Left lobe of liver (tissue), 1 donor: ENCODE measurements around the gene AMZ2. TPM values are rescaled to one million over a fixed set of nuclear protein-coding genes. Genes with fewer than 3 reads are reported as not detected.

ENCODE experiments used
- total RNA-seq: library from RNA; stranded (reverse); gene quantifications from one replicate; pipeline ENCODE4 v1.2.1, GENCODE V29; 2021
- donor health status: DM: no; HTN: yes; CAD: no.

Gene AMZ2
- total RNA-seq, 1 donor from 2014 or later, result 21.1 TPM

Other genes starting within 250 kb of the AMZ2 start
- 9.6 TPM for gene KPNA2, start 212.3 kb upstream of the AMZ2 start, total RNA-seq
- gene SLC16A6, start 43.1 kb downstream of the AMZ2 start, total RNA-seq, result 0.40 TPM
- gene ARSG, start 43.5 kb downstream of the AMZ2 start, total RNA-seq, result 3.4 TPM
- 24.9 TPM for gene WIPI1, start 209.5 kb downstream of the AMZ2 start, total RNA-seq